HepG2 (cell line): ENCODE data around the gene GSK3A. TPM values are rescaled to one million over a fixed set of nuclear protein-coding genes. Genes with fewer than 3 reads are reported as not detected.

Experiments used
- AGO2 ChIP-seq: fragments of 200-400 bp; formaldehyde crosslinking; optimal IDR thresholded peaks from 2 replicates; pipeline ENCODE3; 2017; ENCODE audit warnings: mild to moderate bottlenecking, low read depth, low read length, moderate library complexity
- IKZF1 ChIP-seq: fragments of 450-650 bp; IDR thresholded peaks from 2 replicates; pipeline ENCODE4 v1.7.1; 2016
- KAT8 ChIP-seq: IDR thresholded peaks from 2 replicates; pipeline ENCODE4 v1.6.1; 2016; ENCODE audit warnings: missing genetic modification reagents, missing compliant biosample characterization
- RAD51 ChIP-seq: fragments of 450-650 bp; IDR thresholded peaks from 2 replicates; pipeline ENCODE4 v1.6.1; 2016; ENCODE audit warnings: borderline replicate concordance
- TARDBP ChIP-seq: sonication (generic); formaldehyde crosslinking; IDR thresholded peaks from 2 replicates; pipeline ENCODE4 v1.8.0; 2022; ENCODE audit warnings: mild to moderate bottlenecking, missing genetic modification reagents
- ZNF274 ChIP-seq: sonication (generic); formaldehyde crosslinking; IDR thresholded peaks from 2 replicates; pipeline ENCODE4 v1.5.1; 2020; ENCODE audit warnings: mild to moderate bottlenecking, missing genetic modification reagents
- ZNF768 ChIP-seq: sonication (generic); formaldehyde crosslinking; IDR thresholded peaks from 2 replicates; pipeline ENCODE4 v1.4.0; 2020; ENCODE audit warnings: missing genetic modification reagents
- ZZZ3 ChIP-seq: sonication (generic); formaldehyde crosslinking; IDR thresholded peaks from 2 replicates; pipeline ENCODE4 v1.4.0; 2020; ENCODE audit warnings: missing genetic modification reagents, mild to moderate bottlenecking, borderline replicate concordance
- polyA plus RNA-seq, 8 experiments: library from polyadenylated mRNA; depleted of rRNA in 3 of 8; stranded (reverse) in 7 of 8; unstranded in 1 of 8; fragments of >200 nt; fragmentation: Illumina TruSeq in 4 of 8; extraction: Trizol in 4 of 8; gene quantifications; 2 replicates each; pipeline versions ENCODE4 v1.2.1 to v1.2.3, GENCODE V29; 2011 to 2016; ENCODE audit warnings: low read depth in 4 of 8, missing spikeins in 1 of 8, mixed read lengths in 1 of 8; ENCODE audit not compliant: insufficient read depth in 1 of 8
- total RNA-seq, 5 experiments: library from RNA; depleted of rRNA; stranded (reverse); fragments of >200 nt; fragmentation: Illumina TruSeq; extraction: Trizol; gene quantifications; 2 replicates each; pipeline ENCODE4 v1.2.3, GENCODE V29; 2016; ENCODE audit warnings: low read depth in 1 of 5
- TF ChIP-seq, protein P1 (sequence below): sonication (generic); formaldehyde crosslinking; IDR thresholded peaks from 2 replicates; pipeline ENCODE4 v1.4.0; 2020; ENCODE audit warnings: missing genetic modification reagents, mild to moderate bottlenecking, borderline replicate concordance
- TF ChIP-seq, protein P2 (sequence below): sonication (generic); formaldehyde crosslinking; IDR thresholded peaks from 2 replicates; pipeline ENCODE4 v1.4.0; 2020; ENCODE audit warnings: missing genetic modification reagents
- TF ChIP-seq, protein P3 (sequence below): sonication (generic); formaldehyde crosslinking; IDR thresholded peaks from 2 replicates; pipeline ENCODE4 v1.5.0; 2020; ENCODE audit warnings: mild to moderate bottlenecking, missing genetic modification reagents, borderline replicate concordance
- TF ChIP-seq, protein P4 (sequence below): sonication (generic); formaldehyde crosslinking; IDR thresholded peaks from 2 replicates; pipeline ENCODE4 v1.4.0; 2020; ENCODE audit warnings: mild to moderate bottlenecking, missing genetic modification reagents

GSK3A gene
- total and polyA plus RNA-seq, 2 of the 13 experiments (the other 11 are each of a cell fraction or from before 2014, with no cell fraction given): 16.9 to 52.5 TPM

DNA sequence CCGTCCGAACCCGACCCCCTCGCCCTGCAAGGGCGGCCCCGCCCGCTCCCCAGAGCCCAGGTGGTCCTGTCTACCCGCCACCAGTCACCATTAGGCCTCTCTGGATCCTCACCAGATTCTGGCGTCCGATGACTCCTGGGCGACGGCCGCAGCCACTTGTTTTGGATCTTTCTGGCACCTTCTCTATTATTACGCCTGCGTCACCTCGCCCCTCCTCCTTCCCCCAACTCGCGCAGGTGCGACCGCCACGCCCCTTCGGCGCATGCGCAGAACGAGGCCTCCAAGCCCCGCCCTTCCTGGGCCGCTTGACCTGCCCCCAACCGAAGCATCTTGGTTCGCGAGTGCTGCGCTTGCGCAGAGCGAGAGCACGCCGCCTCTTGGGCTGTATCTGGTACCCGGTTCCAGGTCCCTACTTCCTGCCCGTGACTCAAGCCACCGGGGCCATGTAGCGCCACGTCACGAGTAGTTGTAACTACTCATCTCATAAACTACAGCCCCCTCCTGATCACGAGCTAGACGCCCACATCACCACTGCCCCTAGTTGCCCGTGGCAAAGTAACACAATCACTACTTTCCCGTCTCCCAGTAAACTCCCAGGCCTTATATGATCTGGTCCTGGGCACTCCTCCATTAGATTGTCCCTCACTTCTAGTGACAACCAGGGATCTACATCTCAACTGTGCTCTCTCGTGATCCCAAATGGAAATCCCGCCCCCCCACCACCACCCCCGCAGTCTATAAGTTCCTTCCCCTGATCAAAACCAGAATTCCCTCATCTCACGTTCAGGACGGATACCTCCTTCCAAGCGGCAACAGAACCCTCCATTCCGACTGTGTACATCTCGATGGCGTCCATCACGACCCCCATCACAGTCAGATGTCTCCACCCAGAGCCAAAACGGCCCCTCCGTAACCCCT lies 24.6 kb downstream of the GSK3A start, which contains the start of gene DEDD2 (continued):
- TF ChIP-seq, protein P1, sequence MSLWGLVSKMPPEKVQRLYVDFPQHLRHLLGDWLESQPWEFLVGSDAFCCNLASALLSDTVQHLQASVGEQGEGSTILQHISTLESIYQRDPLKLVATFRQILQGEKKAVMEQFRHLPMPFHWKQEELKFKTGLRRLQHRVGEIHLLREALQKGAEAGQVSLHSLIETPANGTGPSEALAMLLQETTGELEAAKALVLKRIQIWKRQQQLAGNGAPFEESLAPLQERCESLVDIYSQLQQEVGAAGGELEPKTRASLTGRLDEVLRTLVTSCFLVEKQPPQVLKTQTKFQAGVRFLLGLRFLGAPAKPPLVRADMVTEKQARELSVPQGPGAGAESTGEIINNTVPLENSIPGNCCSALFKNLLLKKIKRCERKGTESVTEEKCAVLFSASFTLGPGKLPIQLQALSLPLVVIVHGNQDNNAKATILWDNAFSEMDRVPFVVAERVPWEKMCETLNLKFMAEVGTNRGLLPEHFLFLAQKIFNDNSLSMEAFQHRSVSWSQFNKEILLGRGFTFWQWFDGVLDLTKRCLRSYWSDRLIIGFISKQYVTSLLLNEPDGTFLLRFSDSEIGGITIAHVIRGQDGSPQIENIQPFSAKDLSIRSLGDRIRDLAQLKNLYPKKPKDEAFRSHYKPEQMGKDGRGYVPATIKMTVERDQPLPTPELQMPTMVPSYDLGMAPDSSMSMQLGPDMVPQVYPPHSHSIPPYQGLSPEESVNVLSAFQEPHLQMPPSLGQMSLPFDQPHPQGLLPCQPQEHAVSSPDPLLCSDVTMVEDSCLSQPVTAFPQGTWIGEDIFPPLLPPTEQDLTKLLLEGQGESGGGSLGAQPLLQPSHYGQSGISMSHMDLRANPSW (CRISPR knock-in tag): peak; percentile 60; the same call in 1 of the 2 replicates
- 0 out of 2 replicates have a peak, but pooled peaks have one; percentile 43 for TF ChIP-seq KAT8
- TF ChIP-seq, protein P2, sequence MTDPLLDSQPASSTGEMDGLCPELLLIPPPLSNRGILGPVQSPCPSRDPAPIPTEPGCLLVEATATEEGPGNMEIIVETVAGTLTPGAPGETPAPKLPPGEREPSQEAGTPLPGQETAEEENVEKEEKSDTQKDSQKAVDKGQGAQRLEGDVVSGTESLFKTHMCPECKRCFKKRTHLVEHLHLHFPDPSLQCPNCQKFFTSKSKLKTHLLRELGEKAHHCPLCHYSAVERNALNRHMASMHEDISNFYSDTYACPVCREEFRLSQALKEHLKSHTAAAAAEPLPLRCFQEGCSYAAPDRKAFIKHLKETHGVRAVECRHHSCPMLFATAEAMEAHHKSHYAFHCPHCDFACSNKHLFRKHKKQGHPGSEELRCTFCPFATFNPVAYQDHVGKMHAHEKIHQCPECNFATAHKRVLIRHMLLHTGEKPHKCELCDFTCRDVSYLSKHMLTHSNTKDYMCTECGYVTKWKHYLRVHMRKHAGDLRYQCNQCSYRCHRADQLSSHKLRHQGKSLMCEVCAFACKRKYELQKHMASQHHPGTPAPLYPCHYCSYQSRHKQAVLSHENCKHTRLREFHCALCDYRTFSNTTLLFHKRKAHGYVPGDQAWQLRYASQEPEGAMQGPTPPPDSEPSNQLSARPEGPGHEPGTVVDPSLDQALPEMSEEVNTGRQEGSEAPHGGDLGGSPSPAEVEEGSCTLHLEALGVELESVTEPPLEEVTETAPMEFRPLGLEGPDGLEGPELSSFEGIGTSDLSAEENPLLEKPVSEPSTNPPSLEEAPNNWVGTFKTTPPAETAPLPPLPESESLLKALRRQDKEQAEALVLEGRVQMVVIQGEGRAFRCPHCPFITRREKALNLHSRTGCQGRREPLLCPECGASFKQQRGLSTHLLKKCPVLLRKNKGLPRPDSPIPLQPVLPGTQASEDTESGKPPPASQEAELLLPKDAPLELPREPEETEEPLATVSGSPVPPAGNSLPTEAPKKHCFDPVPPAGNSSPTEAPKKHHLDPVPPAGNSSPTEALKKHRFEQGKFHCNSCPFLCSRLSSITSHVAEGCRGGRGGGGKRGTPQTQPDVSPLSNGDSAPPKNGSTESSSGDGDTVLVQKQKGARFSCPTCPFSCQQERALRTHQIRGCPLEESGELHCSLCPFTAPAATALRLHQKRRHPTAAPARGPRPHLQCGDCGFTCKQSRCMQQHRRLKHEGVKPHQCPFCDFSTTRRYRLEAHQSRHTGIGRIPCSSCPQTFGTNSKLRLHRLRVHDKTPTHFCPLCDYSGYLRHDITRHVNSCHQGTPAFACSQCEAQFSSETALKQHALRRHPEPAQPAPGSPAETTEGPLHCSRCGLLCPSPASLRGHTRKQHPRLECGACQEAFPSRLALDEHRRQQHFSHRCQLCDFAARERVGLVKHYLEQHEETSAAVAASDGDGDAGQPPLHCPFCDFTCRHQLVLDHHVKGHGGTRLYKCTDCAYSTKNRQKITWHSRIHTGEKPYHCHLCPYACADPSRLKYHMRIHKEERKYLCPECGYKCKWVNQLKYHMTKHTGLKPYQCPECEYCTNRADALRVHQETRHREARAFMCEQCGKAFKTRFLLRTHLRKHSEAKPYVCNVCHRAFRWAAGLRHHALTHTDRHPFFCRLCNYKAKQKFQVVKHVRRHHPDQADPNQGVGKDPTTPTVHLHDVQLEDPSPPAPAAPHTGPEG: peak; percentile 79; the same call in 1 of the 2 replicates
- TF ChIP-seq, protein P3, sequence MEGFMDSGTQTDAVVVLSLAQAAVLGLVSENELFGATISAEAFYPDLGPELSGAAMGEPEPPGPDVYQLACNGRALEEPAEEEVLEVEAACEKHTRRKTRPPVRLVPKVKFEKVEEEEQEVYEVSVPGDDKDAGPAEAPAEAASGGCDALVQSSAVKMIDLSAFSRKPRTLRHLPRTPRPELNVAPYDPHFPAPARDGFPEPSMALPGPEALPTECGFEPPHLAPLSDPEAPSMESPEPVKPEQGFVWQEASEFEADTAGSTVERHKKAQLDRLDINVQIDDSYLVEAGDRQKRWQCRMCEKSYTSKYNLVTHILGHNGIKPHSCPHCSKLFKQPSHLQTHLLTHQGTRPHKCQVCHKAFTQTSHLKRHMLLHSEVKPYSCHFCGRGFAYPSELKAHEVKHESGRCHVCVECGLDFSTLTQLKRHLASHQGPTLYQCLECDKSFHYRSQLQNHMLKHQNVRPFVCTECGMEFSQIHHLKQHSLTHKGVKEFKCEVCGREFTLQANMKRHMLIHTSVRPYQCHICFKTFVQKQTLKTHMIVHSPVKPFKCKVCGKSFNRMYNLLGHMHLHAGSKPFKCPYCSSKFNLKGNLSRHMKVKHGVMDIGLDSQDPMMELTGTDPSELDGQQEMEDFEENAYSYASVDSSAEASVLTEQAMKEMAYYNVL: 0 out of 2 replicates have a peak, but pooled peaks have one; percentile 21
- TF ChIP-seq, protein P4, sequence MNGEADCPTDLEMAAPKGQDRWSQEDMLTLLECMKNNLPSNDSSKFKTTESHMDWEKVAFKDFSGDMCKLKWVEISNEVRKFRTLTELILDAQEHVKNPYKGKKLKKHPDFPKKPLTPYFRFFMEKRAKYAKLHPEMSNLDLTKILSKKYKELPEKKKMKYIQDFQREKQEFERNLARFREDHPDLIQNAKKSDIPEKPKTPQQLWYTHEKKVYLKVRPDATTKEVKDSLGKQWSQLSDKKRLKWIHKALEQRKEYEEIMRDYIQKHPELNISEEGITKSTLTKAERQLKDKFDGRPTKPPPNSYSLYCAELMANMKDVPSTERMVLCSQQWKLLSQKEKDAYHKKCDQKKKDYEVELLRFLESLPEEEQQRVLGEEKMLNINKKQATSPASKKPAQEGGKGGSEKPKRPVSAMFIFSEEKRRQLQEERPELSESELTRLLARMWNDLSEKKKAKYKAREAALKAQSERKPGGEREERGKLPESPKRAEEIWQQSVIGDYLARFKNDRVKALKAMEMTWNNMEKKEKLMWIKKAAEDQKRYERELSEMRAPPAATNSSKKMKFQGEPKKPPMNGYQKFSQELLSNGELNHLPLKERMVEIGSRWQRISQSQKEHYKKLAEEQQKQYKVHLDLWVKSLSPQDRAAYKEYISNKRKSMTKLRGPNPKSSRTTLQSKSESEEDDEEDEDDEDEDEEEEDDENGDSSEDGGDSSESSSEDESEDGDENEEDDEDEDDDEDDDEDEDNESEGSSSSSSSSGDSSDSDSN (CRISPR knock-in tag): 0 out of 2 replicates have a peak, but pooled peaks have one; percentile 22
- TF ChIP-seq AGO2: peak; percentile 4
- peak; percentile 54; the same call in 1 of the 2 replicates for TF ChIP-seq ZNF274 (CRISPR knock-in tag)
- TF ChIP-seq ZNF768 (CRISPR knock-in tag): no peak
- TF ChIP-seq TARDBP: 0 out of 2 replicates have a peak, but pooled peaks have one; percentile 22
- TF ChIP-seq RAD51: no peak
- no peak for TF ChIP-seq ZZZ3
- TF ChIP-seq IKZF1: no peak
